ENCODE results near the gene SEMA7A.
"Not testable (repeated sequence)": the region's sequence is repeated elsewhere in the genome, so short reads cannot be mapped to it uniquely, and the experiment has no call there.

The SEMA7A gene

GRCh38 chr15:74376825-74377581 is 56.8 kb downstream of the SEMA7A start:
- in situ Hi-C loops (cut with MboI; ENCODE audit: low sequenced_read_pairs) = loop anchor here (10.0 kb wide), 1 partner anchor 398 kb away; no protein-coding TSS in a partner anchor

- in situ Hi-C loops (cut with MboI; ENCODE audit: low sequenced_read_pairs) = loop anchor here (10.0 kb wide), 1 partner anchor 399 kb away; no protein-coding TSS in a partner anchor
Measured at GRCh38 chr15:74376226-74376625, 57.5 kb downstream of the SEMA7A start.

GRCh38 chr15:74375303-74375693 is 58.5 kb downstream of the SEMA7A start:
- in situ Hi-C loops (cut with MboI; ENCODE audit: low sequenced_read_pairs) = loop anchor here (10.0 kb wide), 1 partner anchor 400 kb away; no protein-coding TSS in a partner anchor

- in situ Hi-C loops (cut with MboI; ENCODE audit: low sequenced_read_pairs) = loop anchor here (10.0 kb wide), 1 partner anchor 400 kb away; no protein-coding TSS in a partner anchor
Measured at GRCh38 chr15:74374648-74375302, 59.0 kb downstream of the SEMA7A start.

- in situ Hi-C loops (cut with MboI; ENCODE audit: low sequenced_read_pairs) = loop anchor here (10.0 kb wide), 1 partner anchor 401 kb away; no protein-coding TSS in a partner anchor
Measured at GRCh38 chr15:74373731-74374647, 59.8 kb downstream of the SEMA7A start.

GRCh38 chr15:74373056-74373650 is 60.6 kb downstream of the SEMA7A start:
- in situ Hi-C loops (cut with MboI; ENCODE audit: low sequenced_read_pairs) = loop anchor here (10.0 kb wide), 1 partner anchor 402 kb away; no protein-coding TSS in a partner anchor

- in situ Hi-C loops (cut with MboI; ENCODE audit: low sequenced_read_pairs) = loop anchor here (10.0 kb wide), 1 partner anchor 404 kb away; no protein-coding TSS in a partner anchor
Measured at GRCh38 chr15:74370471-74370870, 63.3 kb downstream of the SEMA7A start.

- in situ Hi-C loops (cut with MboI; ENCODE audit: low sequenced_read_pairs) = loop anchor here (10.0 kb wide), 1 partner anchor 405 kb away; no protein-coding TSS in a partner anchor
Measured at GRCh38 chr15:74369756-74370155, 64.0 kb downstream of the SEMA7A start.

- in situ Hi-C loops (cut with MboI; ENCODE audit: low sequenced_read_pairs) = no loop called here
Measured at GRCh38 chr15:74369084-74369745, 64.5 kb downstream of the SEMA7A start.

GRCh38 chr15:74368121-74368520 is 65.6 kb downstream of the SEMA7A start:
- in situ Hi-C loops (cut with MboI; ENCODE audit: low sequenced_read_pairs) = no loop called here

GRCh38 chr15:74367296-74367854 is 66.4 kb downstream of the SEMA7A start, which contains the start of gene CYP11A1:
Gene CYP11A1 (minus strand): TSS chr15:74367646. CDS start chr15:74367585, 61 bp downstream.
- in situ Hi-C loops (cut with MboI; ENCODE audit: low sequenced_read_pairs) = no loop called here

- in situ Hi-C loops (cut with MboI; ENCODE audit: low sequenced_read_pairs) = no loop called here
Measured at GRCh38 chr15:74365598-74366445, 67.9 kb downstream of the SEMA7A start.

- in situ Hi-C loops (cut with MboI; ENCODE audit: low sequenced_read_pairs) = no loop called here
Measured at GRCh38 chr15:74364936-74365597, 68.7 kb downstream of the SEMA7A start.

GRCh38 chr15:74362482-74362881 is 71.3 kb downstream of the SEMA7A start:
- in situ Hi-C loops (cut with MboI; ENCODE audit: low sequenced_read_pairs) = no loop called here

GRCh38 chr15:74360855-74361254 is 72.9 kb downstream of the SEMA7A start:
- in situ Hi-C loops (cut with MboI; ENCODE audit: low sequenced_read_pairs) = not testable (repeated sequence)

- in situ Hi-C loops (cut with MboI; ENCODE audit: low sequenced_read_pairs) = not testable (repeated sequence)
Measured at GRCh38 chr15:74359376-74359775, 74.4 kb downstream of the SEMA7A start.
